GM21786 (cell line): Measurements from ENCODE around the gene DCAF15.

ENCODE experiments used
- ATAC-seq: cut with Tn5 transposase; IDR thresholded peaks from one replicate; pipeline ENCODE4 v1.9.1; 2021; ENCODE audit not compliant: unreplicated experiment

DCAF15 gene

DNA sequence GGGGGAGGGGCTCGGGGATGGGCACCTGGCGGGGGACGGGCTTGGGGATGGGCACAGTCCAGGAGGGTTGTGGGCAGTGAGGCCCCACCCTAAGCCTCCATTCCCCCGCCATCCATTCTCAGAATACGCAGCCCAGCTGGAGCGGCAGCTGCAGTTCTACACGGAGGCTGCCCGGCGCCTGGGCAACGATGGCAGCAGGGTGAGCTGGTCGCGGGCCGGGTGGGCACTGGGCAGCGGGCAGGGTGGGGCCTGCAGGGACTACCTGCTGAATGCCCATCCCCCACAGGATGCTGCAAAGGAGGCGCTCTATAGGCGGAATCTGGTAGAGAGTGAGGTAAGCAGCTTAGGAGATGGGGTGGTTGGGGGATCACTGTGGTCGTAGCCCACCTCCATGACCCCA lies 22.4 kb upstream of the DCAF15 start:
- no peak for ATAC-seq

DNA sequence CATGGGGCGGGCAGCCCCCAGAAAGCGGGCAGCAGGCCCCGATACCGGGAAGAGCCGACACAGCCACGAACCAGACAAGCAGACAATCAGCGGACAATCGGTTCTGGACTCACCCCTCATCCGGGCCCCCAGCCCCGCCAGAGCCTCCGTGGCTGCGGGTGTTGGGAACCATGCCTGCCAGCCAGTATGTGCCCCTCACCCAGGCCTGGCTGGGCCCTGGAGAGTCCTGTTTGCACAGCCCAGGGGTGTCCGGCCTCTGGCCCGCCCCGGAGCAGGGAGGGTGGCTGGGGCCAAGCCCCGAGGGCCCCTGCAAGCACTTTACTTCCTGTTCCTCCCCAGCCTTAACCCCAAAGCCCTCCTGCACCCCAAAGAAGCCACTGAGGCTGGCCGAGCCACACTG lies 21.9 kb upstream of the DCAF15 start:
- ATAC-seq, result no peak

DNA sequence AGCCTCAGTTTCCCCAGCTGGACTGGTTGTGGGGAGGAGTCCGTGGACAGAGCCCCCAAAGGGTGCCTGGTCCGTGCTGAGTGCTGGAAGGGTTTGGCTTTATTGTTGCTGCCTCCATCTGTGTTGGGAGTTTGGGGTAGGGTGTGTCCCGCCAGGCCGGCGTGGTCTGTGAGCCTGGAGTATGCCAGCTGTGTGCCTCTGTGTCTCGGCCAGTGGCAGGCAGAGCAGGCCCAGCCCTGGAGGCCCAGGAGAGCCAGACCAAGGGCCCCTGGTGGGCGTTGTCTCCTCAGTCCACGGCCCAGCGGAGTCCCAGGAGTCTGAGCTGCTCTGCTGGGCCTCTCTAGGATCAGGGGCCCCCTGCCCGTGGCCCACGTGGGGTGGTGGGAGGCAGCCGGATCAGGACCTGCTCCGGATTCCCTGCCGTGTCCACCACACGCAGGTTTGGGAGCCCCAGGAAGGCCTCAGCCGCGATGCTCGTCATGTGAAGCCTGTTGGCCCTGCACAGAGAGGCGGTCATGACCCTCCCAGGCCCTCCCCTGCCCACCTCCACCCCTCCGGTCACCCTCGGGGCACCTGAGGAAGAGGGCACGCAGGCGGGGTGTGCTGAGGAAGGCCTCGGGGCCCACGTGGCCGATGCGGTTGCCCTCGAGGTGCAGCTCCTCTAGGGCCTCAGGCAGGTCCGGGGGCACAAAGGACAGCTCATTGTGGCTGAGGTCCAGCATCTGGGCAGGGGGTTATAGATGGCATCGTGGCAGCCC lies 20.7 kb upstream of the DCAF15 start:
- ATAC-seq, result no peak

DNA sequence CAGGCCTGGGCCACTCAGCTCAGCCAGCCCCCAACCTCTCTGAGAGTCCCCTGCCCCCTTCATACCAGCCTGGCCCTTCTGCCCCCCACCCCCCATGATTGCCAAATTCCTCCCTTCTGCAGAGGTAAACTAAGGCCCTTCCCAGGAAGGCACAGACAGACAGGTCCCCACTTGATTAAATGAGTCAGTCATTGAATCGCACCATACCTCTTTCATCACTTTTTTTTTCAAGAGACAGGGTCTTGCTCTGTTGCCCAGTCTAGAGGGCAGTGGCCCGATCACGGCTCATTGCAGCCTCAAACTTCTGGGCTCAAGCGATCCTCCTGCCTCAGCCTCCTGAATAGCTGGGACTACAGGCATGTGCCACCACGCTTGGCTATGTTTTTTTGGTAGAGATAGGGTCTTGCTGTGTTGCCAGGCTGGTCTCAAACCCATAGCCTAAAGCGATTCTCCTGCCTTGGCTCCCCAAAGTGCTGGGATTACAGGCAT lies 20.1 kb upstream of the DCAF15 start:
- ATAC-seq, result no peak

DNA sequence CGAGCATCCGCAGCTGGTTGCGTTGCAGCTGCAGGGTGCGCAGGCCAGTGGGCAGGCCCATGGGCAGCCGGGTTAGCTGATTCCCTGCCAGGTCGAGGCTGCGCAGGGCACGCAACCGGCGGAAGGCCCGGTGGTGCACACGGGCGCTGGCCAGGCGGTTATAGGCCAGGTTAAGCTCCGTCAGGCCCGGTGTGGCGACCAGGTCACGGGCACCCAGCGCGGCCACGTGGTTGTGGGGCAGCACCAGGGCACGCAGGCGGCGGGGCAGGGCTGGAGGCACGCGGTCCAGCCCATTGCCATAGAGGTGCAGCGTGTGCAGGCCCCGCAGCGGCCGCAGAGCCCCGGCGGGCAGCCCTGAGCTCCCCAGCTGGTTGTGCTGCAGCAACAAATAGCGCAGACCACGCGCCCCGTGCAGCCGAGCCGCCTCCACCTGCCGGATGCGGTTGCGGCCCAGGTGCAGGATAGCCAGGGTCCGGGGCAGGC lies 19.4 kb upstream of the DCAF15 start:
- ATAC-seq, result no peak

DNA sequence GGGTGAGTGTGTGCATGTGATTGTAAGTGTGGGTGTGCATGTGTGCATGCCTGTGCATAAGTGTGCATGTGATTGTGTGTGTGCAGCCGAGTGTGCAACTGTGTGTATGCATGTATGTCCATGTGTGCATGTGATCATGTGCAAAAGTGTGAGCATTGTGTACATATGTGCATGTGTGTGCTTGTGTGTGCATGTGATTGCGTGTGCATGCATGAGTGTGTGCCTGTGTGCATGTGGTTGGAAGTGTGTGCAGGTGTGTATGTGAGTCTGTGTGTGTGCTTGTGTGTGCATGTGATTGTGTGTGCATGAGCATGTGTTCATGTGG lies 17.6 kb upstream of the DCAF15 start:
- no peak for ATAC-seq

DNA sequence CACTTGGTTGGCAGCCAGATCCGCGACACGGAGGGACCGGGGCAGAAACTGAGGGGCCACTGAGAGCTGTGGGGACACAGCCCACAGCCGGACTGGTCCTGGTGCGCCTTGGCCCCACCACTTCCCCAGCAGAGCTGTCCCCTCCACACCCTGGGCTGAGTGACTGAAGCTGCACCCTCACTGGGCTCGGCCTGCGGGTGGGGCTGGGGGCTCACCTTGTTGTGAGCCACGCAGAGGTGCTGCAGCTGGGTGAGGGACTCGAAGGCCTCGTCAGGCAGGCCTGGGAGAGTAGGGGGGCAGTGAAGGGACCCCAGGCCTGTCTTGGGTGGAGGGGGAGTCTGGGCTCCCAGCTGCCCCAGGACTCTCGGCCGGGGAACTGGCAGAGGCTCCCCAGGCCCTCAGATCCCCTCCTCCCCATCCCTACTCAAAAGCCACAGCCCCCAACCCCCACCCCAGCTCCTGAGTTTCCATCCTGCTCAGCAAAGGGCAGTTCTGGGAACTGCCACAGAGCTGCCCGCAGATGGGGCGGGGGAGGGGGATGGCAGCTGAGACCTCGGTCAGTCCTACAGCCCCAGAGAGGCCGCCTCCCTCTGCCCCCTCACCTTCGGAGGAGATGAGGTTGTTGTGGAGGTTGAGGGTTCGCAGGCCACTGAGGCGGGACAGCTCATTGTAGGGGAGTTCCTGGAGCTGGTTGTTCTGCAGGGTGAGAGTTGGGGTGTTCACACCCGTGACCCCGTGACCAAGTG lies 16.4 kb upstream of the DCAF15 start:
- ATAC-seq, result no peak

DNA sequence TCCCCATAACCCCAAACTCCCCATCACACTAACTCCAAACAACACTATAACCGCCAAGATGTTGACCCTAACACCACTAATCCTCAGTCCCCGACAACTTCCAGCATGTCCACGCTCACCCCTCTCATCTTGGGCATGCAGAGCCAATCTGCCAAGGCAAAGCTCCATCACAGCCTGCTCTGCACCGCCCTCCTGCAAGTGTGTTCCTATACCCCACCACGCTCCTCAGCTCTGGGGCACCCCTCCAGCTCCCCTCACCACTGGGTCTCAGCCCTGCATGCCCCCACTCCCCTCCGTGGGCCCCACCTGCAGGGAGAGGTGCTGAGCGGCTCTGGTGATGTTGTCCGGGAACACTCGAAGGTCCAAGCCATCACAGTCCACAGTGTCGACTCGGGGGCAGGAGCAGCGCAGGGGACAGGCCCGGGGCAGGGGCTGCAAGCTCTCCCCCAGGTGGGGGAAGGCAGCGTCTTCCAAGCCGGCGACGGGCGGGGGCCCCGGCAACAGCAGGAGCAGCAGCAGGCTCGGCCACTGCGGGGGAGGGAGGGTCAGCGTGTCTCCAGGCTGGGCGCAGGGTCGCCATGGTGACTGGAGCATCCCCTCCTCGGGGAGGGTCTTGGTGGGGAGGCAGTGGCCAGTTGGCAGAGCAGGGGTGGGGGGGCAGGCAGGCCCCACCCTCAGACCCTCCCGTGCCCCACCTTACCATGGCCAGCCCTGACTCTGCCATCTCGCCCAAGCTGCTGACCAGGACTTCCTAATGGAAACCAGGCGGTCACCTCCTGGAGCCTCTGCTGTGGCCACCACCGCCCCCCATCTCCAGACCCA lies 14.6 kb upstream of the DCAF15 start:
- ATAC-seq, result no peak

DNA sequence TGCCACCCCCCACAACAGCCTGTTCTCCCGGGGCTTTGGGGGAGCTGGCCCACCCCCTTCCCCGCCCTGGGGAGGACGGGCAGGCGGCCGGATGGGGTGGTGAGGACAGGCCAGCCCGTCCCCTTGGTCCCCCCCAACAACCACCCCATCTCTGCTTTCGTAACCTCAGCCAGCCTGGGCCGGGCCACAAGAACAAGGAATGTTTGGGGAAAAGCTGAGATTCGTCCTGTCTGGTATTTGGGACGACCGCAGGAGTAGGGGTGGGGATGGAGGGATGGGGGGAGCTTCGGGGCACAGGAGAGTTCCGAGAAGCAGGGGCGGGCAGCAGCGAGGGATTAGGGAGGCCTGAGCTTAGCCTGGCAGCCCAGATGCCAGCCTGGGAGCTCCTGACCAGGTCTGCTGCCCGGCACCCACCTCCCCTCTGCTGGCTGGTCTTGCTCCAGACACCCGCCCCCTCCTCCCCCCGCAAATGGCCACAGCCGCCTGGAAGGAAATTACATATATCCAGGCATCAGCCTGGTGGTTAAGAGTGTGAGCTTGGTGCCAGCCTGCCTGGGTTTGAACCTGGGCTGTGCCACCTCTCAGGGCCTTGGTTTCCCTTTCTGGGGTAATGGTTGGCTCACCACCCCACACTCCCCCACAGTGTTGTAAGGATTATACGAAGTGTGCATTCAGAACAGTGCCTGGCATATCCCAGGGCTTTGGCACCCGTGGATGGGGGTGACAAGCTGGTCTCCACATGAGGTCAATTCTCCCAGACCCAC lies 13.8 kb upstream of the DCAF15 start, which contains the start of gene PODNL1:
Gene PODNL1 (minus strand): TSS at position 117 of the 764 bp plus-strand sequence. CDS start 236 bp downstream, outside the sequence.
- no peak for ATAC-seq

DNA sequence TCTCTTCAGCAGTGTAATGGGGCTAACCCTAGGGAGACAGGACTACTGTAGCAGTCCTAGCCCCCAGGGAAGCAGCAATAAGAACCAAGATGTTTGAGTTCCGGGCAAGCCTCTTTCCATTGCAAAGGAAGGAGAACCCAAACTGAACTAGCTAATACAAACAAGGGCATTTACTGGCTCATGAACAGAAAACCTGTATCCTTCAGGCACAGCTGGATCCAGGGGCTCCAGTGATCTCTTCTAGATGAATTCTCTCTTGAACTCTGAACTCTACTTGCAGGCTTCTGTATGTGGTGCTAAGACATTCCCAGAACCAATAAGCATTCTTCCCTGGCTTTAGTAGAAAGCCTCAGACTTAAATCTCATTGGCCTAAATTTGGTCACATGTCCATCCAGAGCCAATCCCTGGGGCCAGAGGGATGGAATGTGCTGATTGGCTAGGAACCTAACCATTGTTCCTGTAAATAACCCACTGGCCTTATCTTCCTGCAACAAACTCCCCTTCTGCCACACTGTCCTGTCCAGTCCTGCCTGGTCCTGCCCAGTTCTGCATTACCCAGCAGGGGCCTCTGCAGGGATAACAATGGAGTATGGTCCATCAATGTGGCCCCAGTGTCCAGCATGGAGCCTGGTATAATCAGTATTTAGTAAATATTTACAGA lies 10.2 kb upstream of the DCAF15 start:
- ATAC-seq, result no peak

DNA sequence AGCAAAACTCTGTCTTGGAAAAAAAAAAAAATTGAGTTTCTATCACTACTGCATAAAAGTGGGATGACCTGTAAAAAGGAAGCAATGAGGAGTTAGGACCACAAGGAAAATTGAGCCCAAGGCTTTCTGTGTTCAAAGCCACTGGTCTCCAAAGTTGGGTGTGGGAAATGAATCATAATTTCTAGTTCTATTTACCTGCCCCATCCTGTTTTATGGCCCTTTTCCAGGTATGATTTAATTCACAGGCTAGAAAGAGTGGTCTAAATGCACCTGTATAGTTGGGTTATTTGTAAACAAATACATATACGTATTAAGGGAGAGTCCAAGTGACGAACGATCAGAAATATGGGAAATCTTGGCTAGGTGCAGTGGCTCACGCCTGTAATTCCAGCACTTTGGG lies 5.9 kb upstream of the DCAF15 start:
- no peak for ATAC-seq

DNA sequence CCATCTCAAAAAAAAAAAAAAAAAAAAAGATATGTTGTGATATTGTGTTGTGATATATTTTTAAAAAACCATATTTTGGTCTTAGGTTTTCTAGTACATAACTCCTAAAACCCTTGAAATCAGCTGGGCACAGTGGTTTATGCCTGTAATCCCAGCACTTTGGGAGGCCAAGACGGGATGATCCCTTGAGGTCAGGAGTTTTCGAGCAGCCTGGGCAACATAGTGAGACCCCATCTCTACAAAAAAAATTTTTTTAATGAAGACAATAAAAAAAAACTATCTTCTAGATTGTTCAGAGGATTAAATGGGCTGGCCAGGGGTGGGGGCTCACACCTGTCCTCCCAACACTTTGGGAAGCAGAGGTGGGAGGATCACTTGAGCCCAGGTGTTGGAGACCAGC lies 1.3 kb upstream of the DCAF15 start:
- ATAC-seq, result no peak

DNA sequence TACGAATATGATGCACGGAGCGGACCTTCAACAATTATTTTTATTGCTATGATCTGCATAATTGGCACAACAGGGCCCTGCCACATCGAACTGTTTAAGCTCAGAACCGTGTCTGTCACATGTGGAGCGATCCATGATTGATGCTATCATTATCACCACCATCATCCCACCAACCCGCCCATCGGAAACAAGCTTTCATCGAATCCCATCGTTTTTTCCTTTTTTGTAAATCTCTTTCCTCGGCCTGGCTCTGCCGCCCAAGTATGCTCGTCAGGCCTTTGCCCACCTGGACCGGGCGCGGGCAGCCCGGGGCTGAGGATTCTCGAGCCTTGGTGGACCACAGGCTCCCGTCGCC lies 533 bp upstream of the DCAF15 start:
- no peak for ATAC-seq

DNA sequence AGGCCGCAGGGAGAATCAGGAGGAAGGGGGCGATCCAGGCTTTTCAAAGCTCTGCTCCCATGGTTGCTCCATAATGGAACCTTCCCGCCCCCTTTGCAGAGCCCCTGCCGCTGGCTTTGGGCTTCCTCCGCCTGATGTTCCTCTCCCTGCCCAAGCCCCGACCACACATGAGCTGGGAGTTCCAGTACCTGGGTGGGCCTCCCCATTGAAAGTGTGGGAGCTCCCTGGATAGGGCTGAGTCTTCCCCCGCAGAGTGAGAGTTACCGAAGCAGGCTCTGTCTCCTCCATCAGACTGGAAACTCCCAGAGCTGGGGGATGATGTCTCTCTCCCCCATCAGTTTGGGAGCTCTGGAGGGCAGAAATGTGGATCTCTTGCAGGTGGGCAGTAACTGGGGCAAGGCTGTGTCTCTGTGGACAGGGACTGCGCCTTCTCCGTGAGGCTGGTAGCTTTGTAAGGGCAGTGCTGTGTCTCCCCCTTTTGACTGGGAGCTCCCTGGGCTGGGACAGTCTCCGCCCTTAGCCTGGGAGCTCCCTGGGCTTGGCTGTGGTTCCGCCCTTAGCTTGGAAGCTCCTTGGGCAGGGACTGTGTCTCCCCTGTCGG lies 722 bp downstream of the DCAF15 start:
- ATAC-seq, result no peak

DNA sequence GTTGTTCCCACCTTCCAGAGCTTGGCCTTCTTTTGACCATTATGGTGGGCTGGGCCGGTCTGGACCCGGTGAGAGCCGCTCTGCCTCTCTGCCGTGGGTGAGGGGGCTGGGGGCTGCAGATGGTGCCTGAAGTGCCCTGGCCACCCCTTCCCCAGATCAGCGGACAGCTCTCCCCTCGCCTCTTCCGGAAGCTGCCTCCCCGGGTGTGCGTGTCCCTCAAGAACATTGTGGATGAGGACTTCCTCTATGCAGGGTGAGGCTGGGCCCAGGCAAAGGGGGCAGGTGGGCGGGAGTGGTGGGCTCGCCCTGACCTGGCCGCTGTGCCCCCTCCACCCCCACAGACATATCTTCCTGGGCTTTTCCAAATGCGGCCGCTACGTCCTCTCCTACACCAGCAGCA lies 1.9 kb downstream of the DCAF15 start:
- ATAC-seq, result no peak

DNA sequence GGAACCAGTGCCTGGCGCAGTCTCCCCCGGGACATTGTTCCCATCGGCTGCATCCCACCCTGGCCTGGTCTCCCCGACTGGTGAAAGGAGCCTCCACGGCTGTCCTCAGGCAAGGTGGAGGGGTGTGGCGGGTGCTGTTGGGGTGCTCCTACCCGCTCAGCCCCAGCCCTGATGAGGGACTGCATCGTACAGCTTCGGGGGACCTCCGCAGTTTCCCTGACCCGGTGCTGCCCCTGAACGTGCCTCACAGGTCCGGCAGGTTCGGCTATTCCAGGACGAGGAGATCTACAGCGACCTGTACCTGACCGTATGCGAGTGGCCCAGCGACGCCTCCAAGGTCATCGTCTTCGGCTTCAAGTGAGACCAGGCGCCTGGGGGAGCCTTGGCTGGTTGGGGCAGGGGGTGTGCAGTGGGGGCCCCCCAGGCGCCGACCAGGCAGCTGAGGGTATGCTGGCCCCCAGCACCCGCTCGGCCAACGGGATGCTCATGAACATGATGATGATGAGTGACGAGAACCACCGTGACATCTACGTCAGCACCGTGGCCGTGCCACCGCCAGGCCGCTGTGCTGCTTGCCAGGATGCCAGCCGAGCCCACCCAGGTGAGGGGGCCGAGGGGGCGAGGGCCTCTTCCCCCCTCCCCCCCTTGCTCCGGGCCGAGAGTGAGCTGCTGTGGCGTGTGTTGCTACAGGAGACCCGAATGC lies 3.5 kb downstream of the DCAF15 start:
- ATAC-seq, result no peak

DNA sequence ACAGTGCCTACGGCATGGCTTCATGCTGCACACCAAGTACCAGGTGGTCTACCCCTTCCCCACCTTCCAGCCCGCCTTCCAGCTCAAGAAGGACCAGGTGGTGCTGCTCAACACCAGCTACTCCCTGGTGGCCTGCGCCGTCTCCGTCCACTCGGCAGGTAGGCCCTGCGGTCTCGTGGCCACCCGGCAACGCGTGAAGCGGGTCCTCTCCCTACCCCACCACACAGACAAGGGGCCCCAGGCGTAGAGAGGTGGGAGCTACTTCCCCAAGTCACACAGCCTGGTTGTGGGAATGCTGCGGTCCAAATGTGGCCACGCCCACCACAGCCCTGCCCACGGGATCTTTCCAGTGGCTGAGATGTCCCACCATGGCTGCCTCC lies 4.0 kb downstream of the DCAF15 start:
- no peak for ATAC-seq

DNA sequence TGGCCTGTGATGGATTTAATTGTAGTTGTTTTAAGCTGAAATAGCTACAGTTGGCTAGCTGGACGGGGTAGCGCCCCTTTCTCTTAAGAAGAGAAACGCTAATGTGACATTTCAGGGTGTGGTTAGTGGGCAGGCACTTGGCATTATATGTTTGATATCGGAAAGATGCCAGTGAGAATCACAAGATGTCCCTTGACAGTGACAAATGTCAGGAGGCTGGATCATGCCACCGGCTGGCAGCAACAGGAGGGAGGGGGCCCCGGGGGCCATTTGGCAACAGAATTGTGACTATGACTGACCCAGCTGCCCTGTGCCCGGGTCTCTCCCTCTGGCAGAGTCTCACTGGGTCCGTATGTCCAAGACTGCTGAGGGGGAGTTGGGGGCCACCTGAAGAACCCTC lies 4.7 kb downstream of the DCAF15 start:
- no peak for ATAC-seq

DNA sequence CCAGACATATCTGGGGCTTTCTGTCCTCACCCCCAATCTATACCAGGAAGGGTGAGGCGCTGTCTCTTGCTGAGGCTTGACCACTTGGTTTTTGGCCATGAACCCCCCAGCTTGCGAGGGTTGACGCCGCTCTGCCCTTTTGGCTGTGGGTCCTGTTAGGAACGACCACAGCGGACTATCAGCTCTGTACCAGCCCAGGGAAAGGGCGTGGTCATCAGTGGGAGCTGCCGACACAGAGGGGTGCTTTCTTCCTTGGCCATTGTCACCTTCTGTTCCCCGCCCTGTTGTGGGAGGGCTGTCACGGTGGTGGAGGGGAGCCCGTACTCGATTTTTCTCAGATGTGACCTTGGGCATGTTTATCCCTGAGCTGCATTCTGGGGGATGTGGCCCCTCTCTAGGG lies 5.7 kb downstream of the DCAF15 start:
- no peak for ATAC-seq
